ENCODE measurements around the gene LHX2. TPM values are rescaled to one million over a fixed set of nuclear protein-coding genes. Genes with fewer than 3 reads are reported as not detected.

LHX2 gene
- total RNA-seq, 2 experiments from 2014 or later = not detected

DNA sequence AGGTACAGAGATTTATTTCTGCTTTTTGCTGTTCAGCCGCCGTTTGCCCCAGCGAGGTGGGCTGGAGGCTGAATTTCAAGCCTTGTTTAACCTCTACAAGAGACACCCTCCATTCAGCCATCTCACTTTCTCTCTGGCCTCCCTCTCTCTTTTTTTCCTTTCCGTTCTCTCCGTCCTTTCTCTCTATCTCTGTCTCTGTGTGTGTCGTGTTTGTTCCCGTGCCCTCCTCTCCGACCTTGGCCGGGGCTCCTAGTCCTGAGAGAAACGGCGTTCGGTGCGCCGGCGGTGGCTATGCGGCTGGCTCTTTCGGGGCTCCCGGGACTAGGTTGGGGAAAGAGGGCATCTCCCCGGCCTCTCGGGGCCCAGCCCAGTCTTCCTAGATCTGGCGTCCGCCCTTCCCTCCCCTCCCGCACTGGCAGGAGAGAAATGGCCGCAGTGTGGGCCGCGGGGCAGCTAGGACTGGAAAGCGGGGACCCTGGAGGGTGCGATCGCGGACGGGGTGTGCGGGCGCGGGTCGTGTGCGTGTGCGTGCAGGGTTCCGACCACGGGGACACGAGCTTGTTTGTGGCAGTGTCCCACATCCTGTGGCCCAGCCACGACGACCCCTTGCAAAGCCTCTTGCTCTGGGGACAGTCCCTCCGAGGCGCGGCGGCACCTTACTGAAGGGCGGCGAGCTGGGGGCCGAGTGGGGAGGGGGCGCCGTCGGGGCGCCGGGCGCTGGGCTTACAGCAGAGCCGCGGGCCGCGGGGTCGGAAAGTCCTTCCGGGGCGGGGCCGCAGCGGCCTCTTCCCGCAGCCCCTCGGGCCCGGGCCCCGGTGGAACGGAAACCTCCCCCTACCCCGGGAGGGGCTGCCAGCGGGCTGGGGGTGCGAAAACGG is 5.7 kb downstream of the LHX2 start:
- TF ChIP-seq EZH2phosphoT487 (IDR thresholded peaks at IDR 0.05; ENCODE audit: borderline replicate concordance, low read depth, low read length) = no peak
- no peak for TF ChIP-seq CTCF (conservative IDR thresholded peaks at IDR 0.05; ENCODE audit: low read length)
- Histone ChIP-seq H3K36me3 (ENCODE audit: insufficient read depth, low read length) (no peaks in the 10 kb centered on the region), H4K20me1 (ENCODE audit: insufficient read depth, low read length) (no peaks in the 10 kb centered on the region), H3K27ac (ENCODE audit: low read depth, low read length, poor library complexity, severe bottlenecking) (no peak overlapping the region), H3K4me2 (ENCODE audit: low read length) (no peak overlapping the region), H3K4me3 (ENCODE audit: low read depth, low read length, poor library complexity, severe bottlenecking) (no peak overlapping the region), H2AFZ (ENCODE audit: low read length) (no peak overlapping the region), H3K9me3 (ENCODE audit: low read length) (no peaks in the 10 kb centered on the region), H3K9me2 (ENCODE audit: insufficient read depth, low read length) (no peaks in the 10 kb centered on the region), H3K4me1 (ENCODE audit: insufficient read depth, low read length, poor library complexity, severe bottlenecking) (no peaks in the 10 kb centered on the region), H3K79me2 (ENCODE audit: insufficient read depth, low read depth, low read length) (no peaks in the 10 kb centered on the region)
- intact Hi-C loops (cut with micrococcal nuclease; ENCODE audit: unreplicated experiment) = no loop called here
- ChIA-PET CTCF (ENCODE audit: unreplicated experiment) (no interaction called here), POLR2A (interaction anchor here (0.6 to 0.7 kb wide), 2 partner anchors 309 to 591 kb away, joined by 3 read pairs; no protein-coding TSS in a partner anchor)
- no TSS peak for BruUV-seq (replicated peaks)
- no peak for DNase-seq (ENCODE audit: low spot score)

GRCh38 chr9:124017929-124018729 is 6.6 kb downstream of the LHX2 start:
- H3K4me2 ChIP-seq (ENCODE audit: low read length) = no peak overlapping the region
- no peaks in the 10 kb centered on the region for H3K79me2 ChIP-seq (ENCODE audit: insufficient read depth, low read depth, low read length)
- H3K9me2 ChIP-seq (ENCODE audit: insufficient read depth, low read length) = no peaks in the 10 kb centered on the region
- no peaks in the 10 kb centered on the region for H3K4me1 ChIP-seq (ENCODE audit: insufficient read depth, low read length, poor library complexity, severe bottlenecking)
- BruUV-seq (replicated peaks) = no TSS peak
- intact Hi-C loops (cut with micrococcal nuclease; ENCODE audit: unreplicated experiment) = no loop called here
- no peaks in the 10 kb centered on the region for H3K9me3 ChIP-seq (ENCODE audit: low read length)
- POLR2A ChIA-PET = interaction anchor here (0.6 to 0.7 kb wide), 2 partner anchors 310 to 591 kb away, joined by 3 read pairs; no protein-coding TSS in a partner anchor
- H4K20me1 ChIP-seq (ENCODE audit: insufficient read depth, low read length) = no peaks in the 10 kb centered on the region
- H2AFZ ChIP-seq (ENCODE audit: low read length) = no peak overlapping the region
- H3K36me3 ChIP-seq (ENCODE audit: insufficient read depth, low read length) = no peaks in the 10 kb centered on the region
- CTCF ChIA-PET (ENCODE audit: unreplicated experiment) = no interaction called here
- no peak overlapping the region for H3K4me3 ChIP-seq (ENCODE audit: low read depth, low read length, poor library complexity, severe bottlenecking)
- no peak overlapping the region for H3K27ac ChIP-seq (ENCODE audit: low read depth, low read length, poor library complexity, severe bottlenecking)
- no peak for DNase-seq (ENCODE audit: low spot score)
- TF ChIP-seq EZH2phosphoT487 (IDR thresholded peaks at IDR 0.05; ENCODE audit: borderline replicate concordance, low read depth, low read length) (no peak), CTCF (conservative IDR thresholded peaks at IDR 0.05; ENCODE audit: low read length) (no peak)
